ENCODE measurements around the gene UNC80.

- TF ChIP-seq TARDBP (IDR thresholded peaks at IDR 0.05) (no peak), FOXM1 (IDR thresholded peaks at IDR 0.05; ENCODE audit: borderline replicate concordance) (no peak), FOXK2 (IDR thresholded peaks at IDR 0.05) (no peak)
Measured at GRCh38 chr2:209773377-209773776, 1.7 kb downstream of the UNC80 start.

All from HEK293T (cell line).